Subcutaneous adipose tissue (tissue), 4 donors: Measurements from ENCODE around the gene ADAM19. TPM values are rescaled to one million over a fixed set of nuclear protein-coding genes. Genes with fewer than 3 reads are reported as not detected.

Source experiments
- CTCF ChIP-seq: fragments of 450-650 bp; IDR thresholded peaks from one replicate; pipeline ENCODE4 v1.5.1; 2016; ENCODE audit warnings: low read depth, mild to moderate bottlenecking, control low read depth, antibody characterized with exemption, moderate library complexity
- total RNA-seq, 4 donors: library from RNA; depleted of rRNA; stranded (reverse); fragments of >200 nt; gene quantifications; one replicate each; pipeline ENCODE4 v1.1.0, GENCODE V29; 2016

ADAM19 gene
- total RNA-seq, 4 donors from 2014 or later = 1.4 to 2.9 (median 2.2) TPM

GRCh38 chr5:157447201-157447637, 128.4 kb downstream of the ADAM19 start:
- TF ChIP-seq CTCF = no peak

GRCh38 chr5:157446412-157446935, 129.1 kb downstream of the ADAM19 start:
- TF ChIP-seq CTCF = no peak

- TF ChIP-seq CTCF = no peak
Measured at GRCh38 chr5:157445745-157446411, 129.7 kb downstream of the ADAM19 start.

GRCh38 chr5:157444224-157444623, 131.4 kb downstream of the ADAM19 start:
- TF ChIP-seq CTCF = no peak

GRCh38 chr5:157443041-157443549, 132.5 kb downstream of the ADAM19 start:
- no peak for TF ChIP-seq CTCF

GRCh38 chr5:157434096-157434495, 141.5 kb downstream of the ADAM19 start:
- no peak for TF ChIP-seq CTCF

- TF ChIP-seq CTCF = no peak
Measured at GRCh38 chr5:157431544-157432200, 143.9 kb downstream of the ADAM19 start.
